ENCODE results near the gene FREM3. TPM values are rescaled to one million over a fixed set of nuclear protein-coding genes. Genes with fewer than 3 reads are reported as not detected.

Gene FREM3
- total RNA-seq, 4 donors from 2014 or later = not detected

DNA sequence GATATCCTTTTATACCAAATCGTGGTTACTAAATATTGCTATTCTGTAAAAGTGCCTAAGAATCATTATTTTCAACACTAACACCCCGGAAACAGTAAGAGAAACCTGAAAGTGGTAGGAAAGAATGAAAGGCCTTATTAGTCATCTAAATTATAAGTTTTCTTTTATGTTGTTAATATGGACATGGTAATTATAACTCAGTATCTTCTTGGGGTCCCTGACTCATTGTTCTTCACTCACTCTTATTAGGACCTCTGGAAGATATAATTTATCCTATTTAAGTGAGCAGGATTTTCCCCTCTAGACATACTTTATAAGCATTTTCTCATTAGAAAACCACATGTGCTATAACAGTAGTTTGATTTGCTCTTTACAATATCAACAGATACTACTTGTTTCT is 136.0 kb downstream of the FREM3 start:
- no peak for DNase-seq (ENCODE audit: low spot score in 2 of 2)
- H3K4me3 ChIP-seq (ENCODE audit: low read depth, poor library complexity, severe bottlenecking) = no peak overlapping the region
- intact Hi-C loops (cut with DNase I; ENCODE audit: low total_unique reads) = no loop called here
- no peak for TF ChIP-seq POLR2A (IDR thresholded peaks at IDR 0.05)
- WGBS, 2 donors = 90 to 91% methylated on average over 2 of the region's 2 CpGs

DNA sequence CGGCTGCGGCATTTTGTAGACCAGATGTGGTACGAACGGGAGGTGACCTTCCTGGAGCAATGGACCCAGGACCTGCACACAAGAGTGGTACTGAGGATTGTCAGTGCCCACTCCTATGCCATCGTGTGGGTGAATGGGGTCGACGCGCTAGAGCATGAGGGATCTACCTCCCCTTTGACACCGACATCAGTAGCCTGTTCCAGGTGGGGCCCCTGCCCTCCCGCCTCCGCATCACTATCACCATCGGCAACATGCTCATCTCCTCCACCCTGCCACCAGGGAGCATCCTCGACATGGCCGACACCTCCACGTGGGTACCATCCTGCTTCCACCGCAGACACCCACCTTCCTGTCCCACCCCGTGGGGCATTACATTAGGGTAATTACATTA is 140.7 kb downstream of the FREM3 start:
- TF ChIP-seq POLR2A (IDR thresholded peaks at IDR 0.05) = no peak
- TF ChIP-seq, protein P1, sequence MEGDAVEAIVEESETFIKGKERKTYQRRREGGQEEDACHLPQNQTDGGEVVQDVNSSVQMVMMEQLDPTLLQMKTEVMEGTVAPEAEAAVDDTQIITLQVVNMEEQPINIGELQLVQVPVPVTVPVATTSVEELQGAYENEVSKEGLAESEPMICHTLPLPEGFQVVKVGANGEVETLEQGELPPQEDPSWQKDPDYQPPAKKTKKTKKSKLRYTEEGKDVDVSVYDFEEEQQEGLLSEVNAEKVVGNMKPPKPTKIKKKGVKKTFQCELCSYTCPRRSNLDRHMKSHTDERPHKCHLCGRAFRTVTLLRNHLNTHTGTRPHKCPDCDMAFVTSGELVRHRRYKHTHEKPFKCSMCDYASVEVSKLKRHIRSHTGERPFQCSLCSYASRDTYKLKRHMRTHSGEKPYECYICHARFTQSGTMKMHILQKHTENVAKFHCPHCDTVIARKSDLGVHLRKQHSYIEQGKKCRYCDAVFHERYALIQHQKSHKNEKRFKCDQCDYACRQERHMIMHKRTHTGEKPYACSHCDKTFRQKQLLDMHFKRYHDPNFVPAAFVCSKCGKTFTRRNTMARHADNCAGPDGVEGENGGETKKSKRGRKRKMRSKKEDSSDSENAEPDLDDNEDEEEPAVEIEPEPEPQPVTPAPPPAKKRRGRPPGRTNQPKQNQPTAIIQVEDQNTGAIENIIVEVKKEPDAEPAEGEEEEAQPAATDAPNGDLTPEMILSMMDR (IDR thresholded peaks at IDR 0.05) = no peak
- no peak for DNase-seq (ENCODE audit: low spot score in 2 of 2)
- intact Hi-C loops (cut with DNase I; ENCODE audit: low total_unique reads) = no loop called here
- WGBS, 2 donors = 60 to 63% methylated on average over 17 of the region's 17 CpGs
- H3K4me3 ChIP-seq (ENCODE audit: low read depth, poor library complexity, severe bottlenecking) = peak overlapping the region; percentile 59

DNA sequence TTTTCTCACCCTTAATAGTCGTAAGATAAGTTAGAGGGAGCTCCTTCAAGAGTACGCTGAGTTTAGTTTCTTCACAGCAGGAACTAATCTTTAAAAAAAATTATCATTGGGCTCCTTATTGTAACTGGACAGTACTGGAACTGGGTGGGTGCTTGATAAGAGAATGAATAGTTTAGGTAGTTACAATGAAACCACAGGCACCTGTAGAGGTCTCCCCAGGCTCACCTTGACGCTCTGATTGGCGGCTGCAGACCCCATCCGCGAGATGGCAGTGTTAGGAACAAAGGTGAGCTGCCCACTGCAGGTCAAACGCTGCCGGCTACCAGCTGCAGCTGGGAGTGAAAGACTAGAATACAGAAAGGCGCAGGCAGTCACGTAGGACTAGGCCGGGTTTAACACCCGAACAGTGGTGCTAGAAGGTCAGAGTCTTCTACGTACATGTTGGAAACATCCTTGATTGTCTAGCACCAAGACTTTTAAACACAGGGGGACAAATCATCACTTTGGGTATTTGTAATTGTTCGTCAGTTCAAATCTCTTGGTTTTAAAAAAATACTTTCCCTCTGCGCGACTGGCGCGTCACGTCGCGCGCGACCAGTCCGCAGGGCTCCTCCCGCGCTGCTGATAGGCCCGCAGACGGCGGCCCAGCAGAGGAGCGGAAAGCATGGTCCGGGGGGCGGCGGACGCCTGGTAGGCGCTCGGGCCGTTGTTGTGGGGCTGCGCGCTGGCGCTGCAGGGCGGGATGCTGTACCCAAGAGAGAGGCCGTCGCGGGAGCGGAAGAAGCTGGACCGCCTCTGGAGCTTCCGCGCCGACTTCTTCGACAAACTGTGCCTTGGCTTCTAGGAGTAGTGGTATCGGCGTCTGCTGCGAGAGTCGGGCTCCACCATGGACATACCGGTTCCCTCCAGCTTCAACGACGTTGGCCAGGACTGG is 141.4 kb downstream of the FREM3 start:
- 2 to 6% methylated on average over 47 to 57 of the region's 57 CpGs for WGBS, 2 donors
- TF ChIP-seq, protein P1 (IDR thresholded peaks at IDR 0.05) = no peak
- no peak for TF ChIP-seq POLR2A (IDR thresholded peaks at IDR 0.05)
- DNase-seq (ENCODE audit: low spot score in 2 of 2) = peak; percentile 20 to 89
- peak overlapping the region; percentile 59 for H3K4me3 ChIP-seq (ENCODE audit: low read depth, poor library complexity, severe bottlenecking)
- intact Hi-C loops (cut with DNase I; ENCODE audit: low total_unique reads) = no loop called here

DNA sequence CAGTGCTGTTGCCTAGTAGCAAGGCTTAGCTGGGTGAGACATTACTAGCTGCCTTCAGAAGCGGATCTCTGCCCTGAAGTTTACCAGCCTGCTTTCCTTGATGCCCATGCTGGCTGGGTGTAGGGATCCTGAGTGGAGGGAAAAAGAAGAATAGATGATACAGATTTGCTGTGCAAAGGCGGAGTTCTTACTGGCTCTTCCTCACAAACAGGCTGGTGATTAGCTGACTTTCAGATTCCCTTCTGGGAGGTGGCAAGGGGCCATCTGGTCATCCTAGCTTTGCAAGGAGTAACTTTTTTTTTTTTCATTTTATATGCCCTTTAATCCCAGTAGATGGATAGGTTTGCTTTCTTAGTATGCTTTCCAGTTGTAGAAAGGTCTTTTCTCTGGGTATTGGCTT is 142.2 kb downstream of the FREM3 start:
- no peak for DNase-seq (ENCODE audit: low spot score in 2 of 2)
- intact Hi-C loops (cut with DNase I; ENCODE audit: low total_unique reads) = no loop called here
- 80 to 95% methylated on average over 2 of the region's 2 CpGs for WGBS, 2 donors
- no peak for TF ChIP-seq POLR2A (IDR thresholded peaks at IDR 0.05)
- TF ChIP-seq, protein P1 (IDR thresholded peaks at IDR 0.05) = no peak
- no peak overlapping the region for H3K4me3 ChIP-seq (ENCODE audit: low read depth, poor library complexity, severe bottlenecking)

DNA sequence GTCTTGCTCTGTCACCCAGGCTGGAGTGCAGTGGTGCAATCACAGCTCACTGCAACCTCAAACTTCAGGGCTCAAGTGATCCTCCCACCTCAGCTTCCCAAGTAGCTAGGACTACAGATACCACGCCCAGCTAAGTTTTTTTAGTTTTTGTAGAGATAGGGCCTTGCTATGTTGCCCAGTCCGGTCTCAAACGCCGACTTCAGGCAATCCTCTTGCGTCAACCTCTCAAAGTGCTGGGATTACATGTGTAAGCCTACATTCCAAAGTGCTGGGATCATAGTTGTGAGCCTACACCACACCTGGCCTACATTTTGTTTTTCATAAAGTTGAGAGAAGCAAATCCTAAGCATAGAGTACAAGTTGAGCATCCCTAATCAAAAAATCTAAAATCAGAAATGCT is 144.8 kb downstream of the FREM3 start:
- intact Hi-C loops (cut with DNase I; ENCODE audit: low total_unique reads) = no loop called here
- TF ChIP-seq, protein P1 (IDR thresholded peaks at IDR 0.05) = no peak
- TF ChIP-seq POLR2A (IDR thresholded peaks at IDR 0.05) = no peak
- DNase-seq (ENCODE audit: low spot score in 2 of 2) = no peak
- H3K4me3 ChIP-seq (ENCODE audit: low read depth, poor library complexity, severe bottlenecking) = no peak overlapping the region
- WGBS, 2 donors = 72 to 85% methylated on average over 5 of the region's 5 CpGs

DNA sequence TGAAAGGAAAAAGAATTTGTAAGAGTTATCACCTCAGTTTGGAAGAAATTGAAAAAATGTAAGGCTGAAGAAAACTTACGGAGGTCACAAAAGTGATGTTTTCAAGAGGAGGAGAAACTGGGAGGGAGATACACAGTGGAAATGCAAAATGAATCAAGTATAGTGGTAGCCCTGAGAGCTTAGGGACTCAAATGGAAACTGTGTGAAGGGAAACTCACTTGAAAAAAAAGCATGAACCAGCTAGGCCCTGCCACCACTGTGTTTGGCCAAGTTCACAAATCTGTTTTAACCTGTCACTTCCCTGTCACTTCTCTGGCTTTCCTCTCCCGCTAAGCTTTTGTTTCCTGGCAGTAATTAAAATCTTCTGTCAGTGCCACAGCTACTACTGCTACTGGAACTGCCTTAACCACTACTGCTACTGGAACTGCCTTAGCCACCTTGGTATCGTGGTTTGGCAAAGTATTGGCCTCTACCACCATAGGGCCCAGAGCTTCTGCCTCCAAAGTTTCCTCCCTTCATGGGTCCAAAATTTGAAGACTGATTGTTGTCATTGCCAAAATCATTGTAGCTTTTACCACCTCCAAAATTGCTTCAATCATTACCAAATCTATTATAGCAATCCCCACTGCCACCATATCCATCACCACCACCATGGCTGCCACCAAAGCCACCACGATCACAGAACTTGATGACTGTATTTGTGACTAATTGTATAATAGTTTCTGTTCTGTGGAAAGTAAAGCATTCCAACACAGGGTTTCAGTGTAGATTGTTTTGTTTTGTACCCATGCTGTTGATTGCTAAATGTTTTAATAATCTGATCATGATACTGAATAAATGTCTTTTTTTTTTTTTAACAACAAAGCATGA is 145.5 kb downstream of the FREM3 start:
- no peak for TF ChIP-seq POLR2A (IDR thresholded peaks at IDR 0.05)
- TF ChIP-seq, protein P1 (IDR thresholded peaks at IDR 0.05) = no peak
- no peak for DNase-seq (ENCODE audit: low spot score in 2 of 2)
- no peak overlapping the region for H3K4me3 ChIP-seq (ENCODE audit: low read depth, poor library complexity, severe bottlenecking)
- 64 to 70% methylated on average over 4 of the region's 4 CpGs for WGBS, 2 donors
- intact Hi-C loops (cut with DNase I; ENCODE audit: low total_unique reads) = no loop called here

All from lower leg skin (tissue), 4 donors.